Gastroesophageal sphincter (tissue), 4 donors: ENCODE results near the gene METTL3. TPM values are rescaled to one million over a fixed set of nuclear protein-coding genes. Genes with fewer than 3 reads are reported as not detected.
A peak's percentile ranks its signal among the peaks of the same experiment; 100 is the strongest.

ENCODE experiments used
- ATAC-seq: fragments of 150-250 bp; one replicate; pipeline ENCODE4 v1.9.1; 2016; ENCODE audit warnings: mild to moderate bottlenecking, moderate library complexity
- H3K27ac ChIP-seq, 4 donors: fragments of 200-600 bp; sonication (generic) in 3 of 4; 1 replicate in 3 of 4; 2 replicates in 1 of 4; pipeline ENCODE4 v1.5.1; 2016 to 2019
- H3K27me3 ChIP-seq: fragments of 200-600 bp; sonication (generic); one replicate; pipeline ENCODE4 v1.5.1; 2019
- H3K36me3 ChIP-seq, 2 donors: fragments of 200-600 bp; sonication (generic); one replicate each; pipeline ENCODE4 v1.5.1; 2019; ENCODE audit warnings: control low read depth in 1 of 2
- H3K4me1 ChIP-seq, 3 donors: fragments of 200-600 bp; sonication (generic); 1 replicate in 2 of 3; 2 replicates in 1 of 3; pipeline ENCODE4 v1.5.1; 2016 to 2019; ENCODE audit warnings: control low read depth in 2 of 3
- H3K4me3 ChIP-seq, 2 donors: fragments of 200-600 bp; sonication (generic); one replicate each; pipeline ENCODE4 v1.5.1; 2019; ENCODE audit warnings: mild to moderate bottlenecking in 1 of 2, moderate library complexity in 1 of 2
- H3K9me3 ChIP-seq, 3 donors: fragments of 200-600 bp; sonication (generic); one replicate each; pipeline ENCODE4 v1.5.1; 2017 to 2019; ENCODE audit warnings: control low read depth in 2 of 3
- CTCF ChIP-seq, 4 experiments: fragments of 200-600 bp in 2 of 4; fragments of 450-650 bp in 2 of 4; sonication (generic) in 1 of 4; IDR thresholded peaks; one replicate each; pipeline ENCODE4 v1.5.1; 2017 to 2019; ENCODE audit warnings: antibody characterized with exemption in 4 of 4, mild to moderate bottlenecking in 2 of 4, moderate library complexity in 2 of 4
- EP300 ChIP-seq: sonication (generic); formaldehyde crosslinking; IDR thresholded peaks from one replicate; pipeline ENCODE4 v1.6.1; 2017; ENCODE audit warnings: antibody characterized with exemption, mild to moderate bottlenecking
- POLR2A ChIP-seq, 2 donors: fragments of 450-650 bp; IDR thresholded peaks; one replicate each; pipeline ENCODE4 v1.6.1; 2017; ENCODE audit warnings: antibody characterized with exemption in 2 of 2, mild to moderate bottlenecking in 2 of 2, moderate library complexity in 1 of 2
- POLR2AphosphoS5 ChIP-seq: sonication (generic); formaldehyde crosslinking; IDR thresholded peaks from one replicate; pipeline ENCODE4 v1.6.1; 2017; ENCODE audit warnings: antibody characterized with exemption
- WGBS, 2 donors: methylation state at CpG; one replicate each; pipeline ENCODE4 v1.1.5; 2018; ENCODE audit warnings: low coverage in 1 of 2; 5-methylcytosine and 5-hydroxymethylcytosine counted together
- total RNA-seq, 4 donors: library from RNA; depleted of rRNA; stranded (reverse); fragments of >200 nt; gene quantifications; one replicate each; pipeline ENCODE4 v1.1.0, GENCODE V29; 2016

The METTL3 gene
- total RNA-seq, 4 donors from 2014 or later: 31.9 to 73.0 (median 48.6) TPM

- Histone ChIP-seq H3K27ac (no peak overlapping the region), H3K36me3 (no peaks in the 10 kb centered on the region), H3K9me3 (no peaks in the 10 kb centered on the region), H3K4me3 (no peak overlapping the region), H3K27me3 (peaks cover 69% of the 10 kb centered on the region), H3K4me1 (peaks cover 4 to 13% (median 11%) of the 10 kb centered on the region in 3 donors)
- no peak for ATAC-seq
- WGBS, 2 donors: 100% methylated on average over 2 of the region's 4 CpGs; no CpG with 5 or more reads in 1 of the 2 donors
- TF ChIP-seq CTCF (IDR thresholded peaks at IDR 0.05) (no peak), POLR2A (IDR thresholded peaks at IDR 0.05) (no peak), EP300 (no peak), POLR2AphosphoS5 (no peak)
These were observed 23.4 kb upstream of the METTL3 start for GRCh38 chr14:21534576-21534975.

- Histone ChIP-seq H3K4me1 (peaks cover 4 to 13% (median 11%) of the 10 kb centered on the region in 3 donors), H3K4me3 (no peak overlapping the region), H3K27ac (no peak overlapping the region), H3K9me3 (no peaks in the 10 kb centered on the region), H3K27me3 (peaks cover 56% of the 10 kb centered on the region), H3K36me3 (no peaks in the 10 kb centered on the region)
- no peak for TF ChIP-seq POLR2AphosphoS5
- no peak for TF ChIP-seq EP300
- no peak for TF ChIP-seq CTCF (IDR thresholded peaks at IDR 0.05)
- TF ChIP-seq POLR2A (IDR thresholded peaks at IDR 0.05): no peak
- no peak for ATAC-seq
These were observed 22.2 kb upstream of the METTL3 start for GRCh38 chr14:21533294-21533693.

GRCh38 chr14:21529515-21529914 lies 18.4 kb upstream of the METTL3 start:
- Histone ChIP-seq H3K27ac (no peak overlapping the region), H3K4me3 (no peak overlapping the region), H3K9me3 (no peaks in the 10 kb centered on the region), H3K27me3 (peaks cover 19% of the 10 kb centered on the region), H3K4me1 (peaks cover 0 to 25% (median 6%) of the 10 kb centered on the region in 3 donors), H3K36me3 (peaks cover 0 to 7% of the 10 kb centered on the region in 2 donors)
- WGBS, 2 donors: 100% methylated on average over 1 of the region's 1 CpG; no CpG with 5 or more reads in 1 of the 2 donors
- ATAC-seq: no peak
- no peak for TF ChIP-seq POLR2AphosphoS5
- no peak for TF ChIP-seq POLR2A (IDR thresholded peaks at IDR 0.05)
- no peak for TF ChIP-seq EP300
- no peak for TF ChIP-seq CTCF (IDR thresholded peaks at IDR 0.05)

GRCh38 chr14:21528381-21529348 lies 17.5 kb upstream of the METTL3 start:
- WGBS, 2 donors: 67 to 74% methylated on average over 3 to 4 of the region's 4 CpGs
- Histone ChIP-seq H3K27me3 (peaks cover 11% of the 10 kb centered on the region), H3K4me3 (no peak overlapping the region), H3K27ac (no peak overlapping the region), H3K36me3 (peaks cover 0 to 16% of the 10 kb centered on the region in 2 donors), H3K9me3 (no peaks in the 10 kb centered on the region), H3K4me1 (peaks cover 0 to 26% (median 6%) of the 10 kb centered on the region in 3 donors)
- TF ChIP-seq POLR2AphosphoS5 (no peak), POLR2A (IDR thresholded peaks at IDR 0.05) (no peak), EP300 (no peak), CTCF (IDR thresholded peaks at IDR 0.05) (no peak)
- ATAC-seq: no peak

GRCh38 chr14:21527318-21527679 lies 16.2 kb upstream of the METTL3 start:
- H3K36me3 ChIP-seq: peaks cover 0 to 21% of the 10 kb centered on the region in 2 donors
- no peak for TF ChIP-seq CTCF (IDR thresholded peaks at IDR 0.05)
- TF ChIP-seq EP300: no peak
- no peak for TF ChIP-seq POLR2AphosphoS5
- no peak for TF ChIP-seq POLR2A (IDR thresholded peaks at IDR 0.05)
- no peaks in the 10 kb centered on the region for H3K27me3 ChIP-seq
- 33 to 75% methylated on average over 1 of the region's 1 CpG for WGBS, 2 donors
- ATAC-seq: no peak
- no peak overlapping the region for H3K4me3 ChIP-seq
- H3K27ac ChIP-seq: peak overlapping the region in 2 of 4 donors; percentile 81 to 85
- peaks cover 0 to 26% (median 6%) of the 10 kb centered on the region in 3 donors for H3K4me1 ChIP-seq
- H3K9me3 ChIP-seq: no peaks in the 10 kb centered on the region
